ENCODE data around the gene SLX9.

Gene SLX9

DNA sequence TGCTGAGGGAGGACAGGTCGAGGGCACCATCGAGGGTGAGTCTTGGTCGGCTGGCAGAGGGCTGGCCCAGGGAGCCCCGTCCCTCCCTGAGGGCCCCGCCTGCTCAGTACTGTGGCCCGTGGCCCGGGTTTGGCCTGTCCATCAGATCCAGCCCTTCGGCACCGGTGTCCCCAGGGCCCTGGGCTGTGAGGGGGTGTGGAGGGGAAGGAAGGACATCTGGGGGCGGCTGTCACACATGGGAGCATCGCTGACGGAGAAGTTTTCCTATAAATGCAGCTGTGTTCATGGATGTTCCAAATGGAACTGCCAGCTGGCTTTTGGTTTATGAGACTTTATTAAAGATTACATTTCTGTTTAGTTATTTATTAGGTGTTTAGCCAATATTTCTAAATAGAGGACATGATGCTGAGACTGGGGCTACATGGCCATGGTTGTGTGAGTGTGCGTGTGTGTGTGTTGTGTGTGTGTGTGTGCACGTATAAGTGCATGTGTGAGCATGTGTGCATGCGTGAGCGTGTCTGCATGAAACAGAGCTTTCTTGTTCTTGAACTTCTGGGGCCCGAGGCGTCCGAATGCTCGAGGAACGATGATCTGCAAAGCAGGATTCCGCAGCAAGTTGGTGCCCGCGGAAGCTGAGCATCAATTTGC, 54.3 kb downstream of the SLX9 start:
- DNase-seq: no peak

DNA sequence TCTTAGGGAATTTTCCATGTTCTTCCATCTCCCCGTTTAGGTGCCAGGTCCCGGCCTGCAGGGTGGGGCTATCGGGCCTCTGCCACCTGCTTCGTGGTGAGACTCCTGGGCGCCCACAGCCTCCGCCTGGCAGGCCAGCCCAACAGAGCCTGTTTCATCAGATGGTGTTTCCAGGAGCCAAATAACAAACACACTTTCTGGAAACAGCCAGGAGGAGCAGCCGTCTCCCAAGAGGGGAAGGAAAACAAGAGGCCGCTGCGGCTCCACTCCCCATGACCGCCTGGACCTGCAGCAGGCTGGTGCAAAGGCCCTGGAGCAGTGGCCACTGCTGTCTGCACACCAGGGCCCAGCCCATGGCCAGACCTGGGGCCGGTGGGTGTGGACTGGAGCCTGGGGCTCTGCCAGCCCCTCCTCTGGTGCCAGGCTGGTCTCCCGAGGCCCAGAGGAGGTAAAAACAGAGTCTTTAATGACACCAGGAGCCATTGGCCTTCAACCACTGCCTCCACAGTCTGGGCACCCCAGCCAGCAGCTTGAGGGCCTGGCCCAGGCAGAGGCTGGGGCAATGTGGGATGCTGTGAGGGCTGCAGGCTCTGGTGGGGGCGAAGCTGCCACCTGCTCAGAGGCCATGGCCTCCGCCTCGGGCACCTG, 55.0 kb downstream of the SLX9 start:
- DNase-seq: no peak

DNA sequence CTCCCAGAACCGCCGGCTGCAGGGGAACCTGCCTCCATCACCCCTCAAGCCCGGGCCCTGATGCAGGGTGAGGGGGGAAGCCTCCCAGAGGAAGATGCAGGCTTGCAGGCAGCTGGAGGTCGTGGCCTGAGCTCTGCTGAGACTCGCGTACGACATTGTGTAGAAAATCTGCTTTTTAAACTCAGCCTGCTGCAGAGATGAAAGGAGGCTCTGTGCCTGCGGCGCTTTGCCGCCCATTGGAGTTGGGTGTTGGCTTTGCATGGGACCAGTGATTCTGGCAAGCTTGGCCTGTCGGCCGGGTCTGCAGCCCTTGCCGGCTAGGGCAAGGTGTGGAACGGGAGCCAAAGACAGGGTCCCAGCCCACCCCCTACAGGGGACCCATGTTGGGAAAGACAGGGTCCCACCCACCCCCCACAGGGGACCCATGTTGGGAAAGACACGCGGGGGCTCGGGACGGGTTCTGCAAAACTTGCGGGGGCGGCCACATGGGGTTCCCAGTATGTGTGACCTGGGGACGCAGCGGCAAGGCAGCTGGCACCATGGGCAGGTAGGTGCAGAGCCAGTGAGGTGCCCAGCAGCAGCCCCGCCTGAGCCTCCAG, 55.6 kb downstream of the SLX9 start:
- DNase-seq: no peak

DNA sequence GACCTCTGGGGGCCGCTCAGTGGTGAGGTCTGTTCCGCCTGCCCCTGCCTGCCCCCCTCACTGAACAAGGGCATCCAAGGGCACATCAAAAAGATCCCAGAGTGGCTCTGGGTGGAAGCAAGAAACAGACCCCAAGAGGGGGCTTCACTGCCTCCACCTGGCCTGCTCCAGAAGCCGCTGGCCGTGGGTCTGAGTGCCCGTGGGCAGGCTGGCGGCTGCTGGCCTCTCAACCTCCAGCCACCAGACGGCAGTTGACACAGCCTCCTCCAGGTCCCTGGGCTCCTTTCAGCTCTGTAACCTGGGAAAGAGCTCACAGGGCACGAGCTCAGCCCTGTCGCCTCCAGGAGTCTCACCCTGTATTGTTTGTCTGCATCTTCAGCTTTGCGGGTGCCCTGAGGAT, 56.3 kb downstream of the SLX9 start:
- no peak for DNase-seq

DNA sequence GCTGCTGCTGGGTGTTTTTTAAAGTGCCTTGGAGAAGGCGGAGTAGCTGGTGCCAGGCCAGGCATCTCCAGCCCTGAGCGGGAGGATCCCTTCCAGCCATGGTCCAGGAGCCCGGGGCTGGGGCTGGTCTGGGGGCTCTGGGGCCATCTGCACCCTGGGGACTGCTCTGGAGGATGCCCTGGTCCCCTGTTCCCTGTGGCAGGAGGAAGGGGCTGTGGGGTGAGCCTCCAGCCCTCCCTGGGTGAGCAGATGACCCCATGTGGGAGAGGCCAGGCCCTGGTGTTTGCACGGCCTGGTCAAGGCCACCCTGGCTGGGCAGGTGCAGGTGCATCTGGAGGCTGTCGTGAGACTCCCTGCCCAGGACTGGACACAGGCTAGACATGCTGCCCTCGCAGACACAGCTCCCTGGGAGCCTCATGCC, 56.7 kb downstream of the SLX9 start:
- no peak for DNase-seq

DNA sequence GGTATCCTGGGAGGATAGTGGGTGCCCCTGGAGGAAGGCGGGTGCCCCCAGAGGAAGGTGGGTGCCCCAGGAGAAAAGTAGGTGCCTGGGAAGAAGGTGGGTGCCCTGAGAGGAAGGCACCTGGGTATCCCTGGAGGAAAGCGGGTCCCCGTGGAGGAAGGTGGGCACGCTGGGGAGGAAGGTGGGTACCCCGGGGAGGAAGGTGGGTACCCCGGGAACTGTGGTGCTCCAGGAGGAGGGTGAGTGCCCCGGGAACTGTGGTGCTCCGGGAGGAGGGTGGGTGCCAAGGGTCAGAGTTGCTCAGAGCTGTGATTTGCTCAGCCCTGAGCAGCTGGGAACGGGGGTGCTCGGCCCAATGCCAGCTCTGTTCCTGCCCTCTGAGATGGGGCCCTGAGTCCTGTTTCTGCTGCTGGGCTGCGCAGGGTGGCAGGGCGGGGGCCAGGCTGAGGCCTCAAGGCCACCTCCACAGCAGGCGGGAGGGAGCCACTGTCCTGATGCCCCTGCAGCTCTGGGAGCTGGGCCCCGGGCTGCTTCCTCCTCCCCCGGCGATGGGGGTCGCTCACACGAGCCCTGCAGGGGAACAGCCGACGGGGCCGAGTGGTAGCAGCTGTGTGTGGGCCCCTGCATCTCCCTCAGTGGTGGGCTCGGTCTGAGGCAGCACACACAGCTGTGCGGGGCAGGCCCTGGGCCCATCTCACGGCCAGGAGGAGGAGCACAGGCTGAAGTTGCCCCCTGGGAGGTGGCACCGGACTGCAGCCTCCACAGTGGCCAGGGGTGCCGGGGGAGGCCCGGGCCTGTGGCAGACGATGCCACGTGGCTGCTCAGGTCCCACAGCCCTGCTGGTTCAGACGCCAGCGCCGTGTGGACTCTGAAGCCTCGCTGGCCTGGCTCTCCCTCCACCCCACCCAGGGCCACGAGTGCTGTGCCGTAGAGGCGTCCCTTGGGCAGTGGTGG, 57.4 kb downstream of the SLX9 start:
- no peak for DNase-seq

DNA sequence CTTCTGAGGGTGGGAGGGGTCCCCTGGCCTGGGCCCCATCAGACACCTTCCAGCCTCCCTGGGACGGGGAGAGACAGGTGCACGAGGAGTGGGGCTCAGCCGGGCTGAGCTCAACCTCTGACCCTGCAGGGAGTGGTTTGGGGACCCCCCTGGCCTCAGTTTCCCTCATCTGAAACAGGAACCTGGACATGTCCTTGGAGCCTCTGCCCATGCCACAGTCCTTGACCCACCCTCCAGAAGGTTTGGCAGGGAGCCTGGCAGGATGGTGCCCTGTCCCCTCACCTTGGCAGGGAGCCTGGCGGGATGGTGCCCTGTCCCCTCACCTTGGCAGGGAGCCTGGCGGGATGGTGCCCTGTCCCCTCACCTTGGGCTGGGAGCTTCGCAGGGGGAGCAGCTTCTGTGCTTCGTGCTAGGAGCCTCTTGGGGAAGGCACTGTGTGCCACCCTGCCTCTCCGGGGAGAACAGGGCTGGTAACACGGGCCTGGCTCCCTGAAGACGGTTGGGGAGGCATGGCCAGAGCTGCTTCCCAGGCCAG, 58.3 kb downstream of the SLX9 start:
- no peak for DNase-seq

DNA sequence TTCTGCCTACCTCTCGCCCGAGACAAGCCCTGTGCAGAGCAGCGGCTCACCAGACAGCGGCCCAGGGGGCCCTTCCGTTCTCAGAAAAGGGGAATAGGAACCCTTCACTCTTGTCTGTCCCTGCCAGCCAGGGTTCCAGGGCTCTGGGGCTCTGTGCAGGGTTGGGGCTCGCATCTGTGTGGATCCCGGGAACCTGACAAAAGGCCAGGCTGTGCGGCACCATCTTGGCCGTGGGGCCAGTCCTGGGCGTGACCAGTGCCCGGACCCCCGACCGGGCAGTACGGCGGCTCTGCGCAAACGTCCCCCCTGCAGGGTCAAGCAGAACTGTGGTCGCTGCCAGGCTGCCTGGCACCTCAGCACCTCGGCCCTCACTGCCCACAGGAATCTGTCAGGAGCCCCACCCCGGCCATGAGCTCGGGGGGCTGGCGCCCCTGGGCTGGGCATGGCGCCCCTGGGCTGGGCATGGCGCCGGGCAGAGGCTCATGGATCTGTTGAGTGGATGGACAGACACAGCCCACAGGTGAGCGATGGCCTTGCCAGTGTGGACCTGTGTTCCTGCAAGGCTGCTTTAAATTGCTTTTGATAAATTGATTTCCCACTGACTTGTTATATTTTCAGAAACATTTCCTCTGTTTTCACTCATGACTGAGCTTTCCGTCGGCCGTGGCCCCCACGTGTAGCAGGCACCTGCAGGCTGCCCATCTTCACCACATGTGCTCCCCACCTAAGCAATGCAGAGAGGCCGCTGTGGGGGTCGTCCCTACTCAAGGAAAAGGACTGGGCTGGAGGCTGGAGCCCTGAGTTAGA, 59.0 kb downstream of the SLX9 start:
- no peak for DNase-seq

DNA sequence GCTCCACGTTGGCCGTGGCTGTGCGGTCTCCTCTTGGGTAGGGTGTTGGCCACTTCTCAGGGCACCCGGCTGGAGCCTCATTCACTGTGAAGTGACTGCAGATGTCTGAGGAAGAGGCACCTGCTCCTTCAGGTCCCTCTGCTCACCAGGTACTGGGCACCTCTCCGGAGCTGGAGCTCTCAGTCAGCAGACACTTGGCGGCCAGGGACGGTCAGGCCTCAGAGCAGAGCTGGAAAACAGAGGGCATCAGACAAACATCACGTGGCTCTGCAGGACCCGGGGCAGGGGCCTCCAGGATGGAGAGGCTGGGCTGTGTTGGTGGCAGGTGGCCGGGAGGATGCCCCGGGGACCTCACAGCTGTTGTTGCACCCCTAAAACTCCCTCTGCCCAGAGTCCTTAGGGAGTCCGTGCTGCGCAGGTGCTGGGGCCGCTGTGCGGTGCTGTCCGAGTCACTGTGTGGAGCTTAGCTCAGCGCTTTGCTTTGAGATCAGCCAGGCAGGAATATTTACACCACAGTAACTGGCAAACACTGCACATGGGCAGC, 59.7 kb downstream of the SLX9 start:
- DNase-seq: no peak

DNA sequence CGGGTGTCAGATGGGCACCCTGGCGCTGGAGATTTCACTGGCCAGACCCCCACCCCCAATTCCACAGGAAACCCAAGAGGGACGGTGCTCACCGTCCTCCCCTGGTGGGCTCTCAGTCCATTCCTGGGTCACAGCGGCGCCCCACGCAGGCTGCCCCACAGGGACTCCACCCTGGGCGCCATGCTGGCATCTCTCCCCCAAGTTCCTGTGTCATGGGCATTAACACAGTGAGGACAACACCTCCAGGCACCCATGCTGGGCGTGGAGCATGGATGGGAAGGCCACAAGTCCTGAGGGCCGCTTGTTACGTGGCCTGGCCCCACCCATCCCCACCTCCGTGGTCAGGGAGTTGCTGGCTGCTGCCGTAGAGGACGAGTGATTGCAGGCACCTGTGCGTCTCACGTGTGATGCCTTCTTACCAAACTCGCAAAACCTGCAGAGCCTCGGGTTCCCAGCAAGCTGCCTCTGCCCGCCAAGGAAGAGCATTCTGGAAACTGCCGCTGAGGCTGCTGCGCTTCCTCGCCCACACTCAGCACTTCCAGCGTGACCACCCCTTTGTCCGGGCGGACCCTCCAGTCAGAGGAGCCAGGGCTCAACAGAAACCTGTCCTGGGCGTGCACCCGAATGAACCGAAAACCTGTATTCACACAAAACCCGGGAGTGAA, 60.3 kb downstream of the SLX9 start:
- no peak for DNase-seq

DNA sequence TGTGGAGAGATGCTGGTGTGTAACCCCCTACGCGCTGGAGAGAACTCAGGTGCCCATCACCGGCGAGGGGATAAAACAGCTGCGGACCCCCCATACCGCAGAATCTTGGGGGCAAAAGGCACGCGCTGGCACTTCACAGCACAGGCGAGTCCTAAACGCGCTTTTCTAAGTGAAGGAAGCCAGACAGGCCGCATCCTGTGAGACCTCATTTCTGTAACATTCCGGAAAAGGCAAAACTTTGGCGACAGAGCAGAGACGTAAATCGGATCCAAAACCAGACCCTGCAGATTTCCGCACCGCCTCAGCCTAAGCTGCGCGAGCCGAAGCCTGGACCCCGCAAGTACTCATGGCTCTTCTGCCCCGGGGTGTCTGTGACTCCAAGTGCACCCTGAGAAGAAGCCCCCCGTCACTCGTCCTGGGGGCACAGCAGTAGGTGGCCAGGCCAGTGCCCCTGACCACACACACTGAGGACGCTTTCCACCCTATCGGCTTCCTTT, 60.9 kb downstream of the SLX9 start:
- no peak for DNase-seq

DNA sequence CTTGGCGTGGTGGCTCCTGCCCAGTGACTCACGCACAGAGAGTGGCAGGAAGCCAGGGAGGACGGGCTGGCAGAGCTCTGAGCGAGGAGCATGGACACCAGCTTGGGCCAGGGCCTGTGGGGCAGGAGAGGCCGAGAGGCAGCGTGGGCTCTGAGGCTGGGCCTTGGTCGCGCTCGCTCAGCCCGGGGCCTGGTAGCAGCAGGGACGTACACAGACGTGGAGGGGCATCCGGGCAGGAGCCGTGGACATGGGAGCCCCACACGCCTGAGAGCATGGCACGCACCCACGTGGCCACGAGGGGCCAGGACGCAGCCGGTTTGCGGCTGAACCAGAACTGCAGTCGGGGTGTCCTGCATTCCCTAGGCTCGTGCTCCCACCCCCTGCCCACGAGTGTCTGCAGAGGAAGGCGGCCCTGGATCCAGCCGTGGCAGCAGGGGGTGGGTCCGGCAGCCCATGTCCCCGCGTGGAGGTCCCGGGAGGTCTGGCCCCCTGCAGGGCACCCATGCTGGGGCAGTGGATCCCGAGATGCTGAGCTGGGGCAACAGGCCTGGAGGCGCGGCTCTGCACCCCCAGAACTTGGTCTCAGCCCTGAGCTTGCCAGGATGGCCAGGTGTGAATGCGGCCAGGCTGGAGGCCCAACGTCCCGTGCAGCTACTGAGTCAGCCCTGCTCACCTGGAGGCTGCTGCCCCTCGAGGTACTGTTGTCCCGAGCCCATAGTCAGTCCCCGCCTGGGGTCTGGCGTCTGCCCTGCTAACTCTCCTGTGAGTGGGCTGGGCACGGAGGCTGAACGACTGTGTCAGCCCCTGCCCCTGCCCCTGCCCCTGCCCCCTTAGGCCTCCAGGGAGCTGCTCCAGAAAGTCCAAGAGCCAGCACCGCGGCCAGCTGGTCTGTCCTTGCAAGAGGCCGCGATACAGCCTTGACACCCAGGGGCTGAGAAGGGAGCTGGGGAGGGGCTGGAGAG, 61.6 kb downstream of the SLX9 start:
- DNase-seq: no peak

DNA sequence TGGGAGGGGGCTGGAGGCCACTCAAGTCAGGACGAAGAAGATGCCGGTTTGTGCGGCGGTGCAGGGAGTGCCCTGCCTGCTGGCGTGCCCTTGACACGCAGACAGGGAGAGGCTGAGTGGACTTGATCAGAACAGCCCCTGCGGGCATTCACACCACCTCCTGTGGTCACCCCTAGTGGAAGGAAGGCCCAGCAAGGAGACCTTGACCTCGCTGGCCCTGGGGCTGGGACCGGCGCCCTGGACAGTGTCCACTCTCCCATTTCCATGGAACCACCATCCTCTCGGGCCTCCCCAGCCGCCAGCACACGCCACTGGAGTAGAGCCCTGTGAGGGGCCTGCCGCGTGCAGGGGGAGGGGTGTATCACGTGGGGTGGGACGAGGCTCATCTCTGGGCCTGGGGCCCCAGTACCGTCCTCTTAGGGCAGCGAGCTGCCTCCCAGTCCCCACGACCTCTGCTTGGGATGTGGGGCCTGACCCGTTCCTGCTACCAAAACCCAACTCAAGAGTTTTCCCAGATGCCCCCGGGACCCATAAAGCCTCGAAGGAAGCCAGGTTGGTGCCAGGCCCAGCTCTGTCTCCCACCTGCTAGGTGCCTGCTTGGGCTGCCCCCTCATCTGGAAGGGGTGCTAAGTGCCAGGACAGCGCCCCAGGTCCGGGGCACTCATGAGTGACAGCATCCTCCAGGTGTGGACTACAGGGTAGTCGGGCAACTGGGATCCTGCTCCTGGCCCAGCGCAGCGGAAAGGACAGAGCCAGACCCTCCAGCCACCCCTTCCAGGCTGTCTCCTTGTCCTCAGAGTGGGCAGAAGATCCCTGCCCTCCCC, 62.8 kb downstream of the SLX9 start:
- DNase-seq: no peak

DNA sequence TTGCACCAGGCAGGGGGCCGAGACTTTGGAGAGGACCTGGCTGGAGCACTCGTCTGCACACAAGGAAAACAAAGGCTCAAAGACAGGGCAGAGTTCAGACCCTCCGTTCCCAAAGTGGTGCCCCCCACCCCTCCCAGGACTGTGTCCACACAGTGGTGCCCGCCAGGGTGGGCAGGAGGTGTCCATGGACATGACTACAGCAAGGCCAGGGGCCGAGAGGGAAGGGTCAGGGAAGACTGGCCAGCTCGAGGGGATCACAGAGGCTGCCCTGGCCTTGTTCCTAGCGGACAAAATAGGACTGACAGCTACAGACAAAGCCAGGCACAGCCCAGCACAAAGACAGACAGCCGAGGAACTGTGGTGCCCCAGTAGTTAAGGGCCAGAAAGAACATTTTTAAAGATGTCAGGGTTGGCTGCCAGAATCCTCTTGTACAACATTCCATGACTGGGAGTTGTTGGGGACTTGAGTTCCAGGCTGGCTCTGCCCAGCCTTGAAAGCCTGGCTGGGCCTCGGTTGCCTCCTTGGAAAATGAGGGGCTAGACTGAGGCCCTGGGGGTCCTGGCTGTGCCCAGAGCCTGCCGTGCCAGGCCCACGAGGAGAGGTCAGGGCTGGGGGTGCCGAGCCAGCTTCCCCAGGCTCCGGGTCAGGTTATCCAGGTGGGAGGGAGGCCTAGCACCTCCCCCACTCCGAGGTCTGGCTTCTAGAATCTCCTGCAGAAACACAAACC, 63.7 kb downstream of the SLX9 start:
- no peak for DNase-seq

DNA sequence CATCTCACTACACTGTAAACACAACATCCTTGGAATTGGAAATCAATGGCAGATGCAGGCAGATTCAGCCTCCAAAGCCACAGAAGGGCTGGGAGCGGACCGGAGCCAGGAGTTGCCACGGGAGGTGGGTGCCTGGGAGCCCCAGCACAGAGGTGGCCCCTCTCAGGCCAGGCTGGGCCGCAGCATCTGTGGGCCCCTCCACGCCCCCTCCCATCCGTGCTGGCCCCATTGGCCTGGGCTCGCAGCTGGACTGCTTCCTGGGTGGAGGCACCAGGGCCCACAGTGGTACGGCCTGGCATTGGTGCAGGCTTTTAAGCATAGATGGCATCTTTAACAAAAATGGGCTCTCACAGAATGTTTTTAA, 64.2 kb downstream of the SLX9 start:
- no peak for DNase-seq

DNA sequence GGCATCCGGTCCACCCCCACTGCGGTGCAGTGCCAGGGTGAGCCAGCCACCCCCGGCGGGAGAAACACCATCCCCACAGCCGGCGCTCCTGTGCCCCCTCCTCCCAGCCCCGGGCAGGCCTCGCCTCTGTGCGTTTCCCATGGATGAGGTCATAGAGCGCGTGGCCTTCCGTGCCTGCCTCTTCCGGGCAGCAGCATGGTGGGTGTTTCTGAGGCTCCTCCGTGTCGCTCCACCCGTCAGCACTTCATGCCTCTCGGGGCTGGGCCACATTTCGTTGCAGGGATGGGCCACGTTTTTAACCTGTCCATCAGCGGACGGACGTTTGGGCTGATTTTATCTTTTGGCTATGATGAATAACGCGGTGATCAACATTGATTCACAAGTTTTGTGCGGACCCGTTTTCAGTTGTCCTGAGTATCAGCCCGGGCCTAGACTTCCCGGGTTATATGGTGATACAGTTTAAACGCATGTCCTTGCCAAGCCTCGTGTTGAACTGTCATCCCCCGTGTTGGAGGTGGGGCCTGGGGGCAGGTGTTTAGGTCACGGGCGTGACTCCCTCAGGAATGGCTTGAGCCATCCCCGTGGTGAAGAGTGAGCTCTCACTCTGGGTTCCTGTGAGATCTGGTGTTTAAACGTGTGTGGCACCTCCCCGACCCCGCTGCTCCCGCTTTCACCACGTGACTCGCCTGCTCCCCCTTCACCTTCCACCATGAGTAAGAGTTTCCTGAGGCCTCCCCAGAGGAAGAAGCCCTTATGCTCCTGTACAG, 64.8 kb downstream of the SLX9 start:
- no peak for DNase-seq

DNA sequence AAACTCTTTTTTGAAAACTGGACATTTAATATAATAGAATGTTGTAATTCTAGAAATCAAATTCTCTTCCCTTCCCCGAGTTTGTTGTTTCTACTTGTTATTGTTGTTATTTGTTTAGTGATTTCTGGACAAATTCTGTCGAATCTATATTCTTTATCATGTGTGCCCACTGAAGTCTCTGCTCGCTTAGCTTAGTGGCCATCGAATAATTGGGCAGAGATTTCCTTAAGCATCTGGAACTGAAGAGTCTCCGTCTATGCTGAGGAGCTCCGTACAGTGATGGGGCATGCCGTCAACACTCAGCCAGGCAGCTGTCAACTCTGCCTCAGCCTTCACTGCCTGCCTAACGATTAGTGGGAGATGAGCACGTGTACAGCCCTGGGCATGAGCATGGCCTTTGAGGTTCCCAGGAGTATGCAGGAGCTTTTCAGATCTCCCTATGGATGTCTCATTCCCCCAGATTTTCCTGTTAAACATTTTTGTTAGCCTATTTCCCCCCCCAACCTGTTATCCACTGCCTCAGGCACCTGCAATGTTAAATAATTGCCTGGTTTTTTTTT, 66.8 kb downstream of the SLX9 start:
- DNase-seq: no peak
